Vagina (tissue), 2 donors: Measurements from ENCODE around the gene REC8.

Experiments
- CTCF ChIP-seq, 3 experiments: fragments of 450-650 bp in 2 of 3; fragments of 200-600 bp in 1 of 3; sonication (generic) in 1 of 3; IDR thresholded peaks; one replicate each; pipeline ENCODE4 v1.5.1; 2017 to 2019; ENCODE audit warnings: antibody characterized with exemption in 3 of 3, mild to moderate bottlenecking in 2 of 3, moderate library complexity in 2 of 3
- POLR2A ChIP-seq, 2 donors: fragments of 450-650 bp; IDR thresholded peaks; one replicate each; pipeline ENCODE4 v1.6.1; 2017; ENCODE audit warnings: antibody characterized with exemption in 2 of 2, mild to moderate bottlenecking in 2 of 2, moderate library complexity in 2 of 2
- POLR2AphosphoS5 ChIP-seq, 2 donors: sonication (generic); formaldehyde crosslinking; IDR thresholded peaks; one replicate each; pipeline ENCODE4 v1.9.0; 2017; ENCODE audit warnings: antibody characterized with exemption in 2 of 2, mild to moderate bottlenecking in 2 of 2, low read depth in 1 of 2; ENCODE audit not compliant: insufficient read depth in 1 of 2

- TF ChIP-seq CTCF (IDR thresholded peaks at IDR 0.05) = no peak
- no peak for TF ChIP-seq POLR2A (IDR thresholded peaks at IDR 0.05)
- no peak for TF ChIP-seq POLR2AphosphoS5 (IDR thresholded peaks at IDR 0.05; ENCODE audit: insufficient read depth in 1 of 2, low read depth in 1 of 2)
These were observed 14.5 kb upstream of the REC8 start for GRCh38 chr14:24157331-24157730.
